Colonic mucosa (tissue), 4 donors: ENCODE data around the gene ODF2. TPM values are rescaled to one million over a fixed set of nuclear protein-coding genes. Genes with fewer than 3 reads are reported as not detected.

Experiments used
- DNase-seq: peaks from one replicate; pipeline ENCODE4 v3.0.0-alpha.2; 2020
- H3K27ac ChIP-seq: fragments of 200-600 bp; one replicate; pipeline ENCODE4 v1.8.0; 2021
- H3K27me3 ChIP-seq: fragments of 200-600 bp; one replicate; pipeline ENCODE4 v1.8.0; 2021
- H3K36me3 ChIP-seq: fragments of 200-600 bp; one replicate; pipeline ENCODE4 v1.8.0; 2021
- H3K4me1 ChIP-seq: fragments of 200-600 bp; one replicate; pipeline ENCODE4 v1.8.0; 2021; ENCODE audit warnings: mild to moderate bottlenecking
- H3K4me3 ChIP-seq: fragments of 200-600 bp; one replicate; pipeline ENCODE4 v1.8.0; 2021
- H3K9ac ChIP-seq, 2 donors: one replicate each; pipeline ENCODE4 v1.7.0; 2013; ENCODE audit warnings: control low read depth in 2 of 2, low read depth in 2 of 2, low read length in 2 of 2
- H3K9me3 ChIP-seq: fragments of 200-600 bp; one replicate; pipeline ENCODE4 v1.8.0; 2021
- intact Hi-C: fragments of 100-400 bp; cut with DNase I; formaldehyde crosslinking; loops from one replicate; pipeline ENCODE4 v1.14.1; 2022
- total RNA-seq, 2 donors: library from RNA; stranded (reverse); fragmentation: NEBNext Ultra II Directional in 1 of 2; extraction: Animal tissue kit (Norgen Biotek cat#: 25700) in 1 of 2; gene quantifications; one replicate each; pipeline ENCODE4 v1.2.1, GENCODE V29; 2021
- TF ChIP-seq, protein P1 (sequence below): fragments of 200-600 bp; IDR thresholded peaks from one replicate; pipeline ENCODE4 v1.8.0; 2022; ENCODE audit warnings: antibody characterized with exemption, mild to moderate bottlenecking
- donor health status: healthy.
- donor health status: DM: no; HTN: no; CAD: no.
- donor health status: DM: no; HTN: no; CAD: no.

The ODF2 gene
- total RNA-seq, 2 donors from 2014 or later, result 14.9 to 36.2 TPM

DNA sequence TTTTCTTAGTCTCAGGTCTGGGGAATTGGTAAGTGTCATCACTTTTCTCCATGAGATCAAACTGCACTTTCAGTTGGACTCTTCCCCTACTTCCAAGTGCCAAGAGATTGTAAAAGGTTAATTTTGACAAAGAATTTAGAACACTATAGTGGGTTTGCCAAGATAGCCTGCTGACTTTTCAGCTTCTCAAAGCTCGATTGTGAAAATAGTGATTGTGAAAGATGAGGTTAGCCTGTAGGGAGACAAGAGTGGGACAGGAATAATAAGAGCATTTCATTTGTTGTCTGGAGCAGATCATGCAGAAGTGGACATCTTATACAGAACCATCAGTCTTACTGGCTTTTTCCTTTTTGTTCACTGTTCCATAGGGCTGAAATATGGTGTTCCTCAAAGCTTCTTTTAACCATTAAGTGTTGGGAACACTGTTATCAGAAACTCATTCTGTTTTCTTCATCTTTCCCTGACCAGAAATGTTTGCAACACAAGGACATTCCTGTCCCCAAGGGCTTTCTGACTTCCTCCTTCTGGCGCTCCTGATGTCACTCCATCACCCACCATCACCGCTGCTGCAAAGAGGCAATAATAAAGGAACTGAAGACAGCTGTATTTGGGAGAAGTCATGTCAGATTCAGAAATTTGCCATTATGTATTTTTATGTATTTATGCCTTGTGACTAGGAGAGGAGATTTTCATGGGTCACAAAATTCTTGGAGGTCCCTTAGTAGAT lies 85.0 kb downstream of the ODF2 start:
- no peak for DNase-seq
- Histone ChIP-seq H3K4me1 (no peaks in the 10 kb centered on the region), H3K4me3 (no peak overlapping the region), H3K36me3 (peaks cover 13% of the 10 kb centered on the region), H3K27ac (no peak overlapping the region), H3K9ac (no peak overlapping the region), H3K27me3 (no peaks in the 10 kb centered on the region), H3K9me3 (no peaks in the 10 kb centered on the region)
- TF ChIP-seq, protein P1, sequence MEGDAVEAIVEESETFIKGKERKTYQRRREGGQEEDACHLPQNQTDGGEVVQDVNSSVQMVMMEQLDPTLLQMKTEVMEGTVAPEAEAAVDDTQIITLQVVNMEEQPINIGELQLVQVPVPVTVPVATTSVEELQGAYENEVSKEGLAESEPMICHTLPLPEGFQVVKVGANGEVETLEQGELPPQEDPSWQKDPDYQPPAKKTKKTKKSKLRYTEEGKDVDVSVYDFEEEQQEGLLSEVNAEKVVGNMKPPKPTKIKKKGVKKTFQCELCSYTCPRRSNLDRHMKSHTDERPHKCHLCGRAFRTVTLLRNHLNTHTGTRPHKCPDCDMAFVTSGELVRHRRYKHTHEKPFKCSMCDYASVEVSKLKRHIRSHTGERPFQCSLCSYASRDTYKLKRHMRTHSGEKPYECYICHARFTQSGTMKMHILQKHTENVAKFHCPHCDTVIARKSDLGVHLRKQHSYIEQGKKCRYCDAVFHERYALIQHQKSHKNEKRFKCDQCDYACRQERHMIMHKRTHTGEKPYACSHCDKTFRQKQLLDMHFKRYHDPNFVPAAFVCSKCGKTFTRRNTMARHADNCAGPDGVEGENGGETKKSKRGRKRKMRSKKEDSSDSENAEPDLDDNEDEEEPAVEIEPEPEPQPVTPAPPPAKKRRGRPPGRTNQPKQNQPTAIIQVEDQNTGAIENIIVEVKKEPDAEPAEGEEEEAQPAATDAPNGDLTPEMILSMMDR, result no peak
- intact Hi-C loops, result no loop called here

DNA sequence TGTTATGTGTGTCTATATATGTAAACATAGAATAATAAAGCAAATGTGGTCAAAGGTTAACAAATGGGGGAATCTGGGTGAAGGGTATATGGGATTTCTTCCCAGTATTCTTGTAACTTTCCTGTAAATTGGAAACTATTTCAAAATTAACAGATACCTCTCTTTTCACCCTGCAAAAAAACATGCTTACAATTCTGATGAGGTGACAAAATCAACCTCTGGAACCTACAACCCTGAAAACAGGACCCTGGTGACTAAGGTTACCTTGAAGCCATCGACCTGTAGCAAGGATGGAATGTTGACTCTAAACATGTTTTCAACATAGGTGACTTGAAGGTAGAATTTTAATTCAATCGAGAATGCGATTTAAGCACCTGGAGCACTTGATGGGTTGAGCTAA lies 90.7 kb downstream of the ODF2 start:
- H3K27me3 ChIP-seq, result no peaks in the 10 kb centered on the region
- H3K4me1 ChIP-seq, result no peaks in the 10 kb centered on the region
- H3K36me3 ChIP-seq, result no peaks in the 10 kb centered on the region
- no peak for DNase-seq
- H3K27ac ChIP-seq, result no peak overlapping the region
- intact Hi-C loops, result no loop called here
- no peak overlapping the region for H3K4me3 ChIP-seq
- no peaks in the 10 kb centered on the region for H3K9me3 ChIP-seq
- no peak overlapping the region for H3K9ac ChIP-seq
- TF ChIP-seq, protein P1, result no peak

DNA sequence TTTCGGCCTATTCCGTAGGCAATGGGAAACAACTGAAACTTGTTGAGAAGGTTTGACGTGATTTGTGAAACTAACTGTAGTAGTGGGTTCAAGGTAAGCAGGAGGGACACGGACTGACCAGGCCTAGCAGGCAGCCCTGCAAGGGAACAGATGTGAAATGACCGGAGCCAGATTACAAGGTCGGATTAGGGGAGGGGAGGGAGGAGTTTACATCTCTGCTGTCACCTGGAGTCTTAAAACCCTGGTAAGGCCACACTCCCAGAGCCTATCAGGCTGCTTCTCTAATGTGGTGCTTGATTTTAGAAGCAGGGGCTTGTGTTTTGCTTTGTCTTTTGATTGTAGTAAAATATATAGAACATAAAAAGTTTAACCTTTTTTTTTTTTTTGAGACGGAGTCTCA lies 93.1 kb downstream of the ODF2 start:
- no peaks in the 10 kb centered on the region for H3K36me3 ChIP-seq
- DNase-seq, result no peak
- H3K4me3 ChIP-seq, result no peak overlapping the region
- H3K9ac ChIP-seq, result no peak overlapping the region
- H3K4me1 ChIP-seq, result no peaks in the 10 kb centered on the region
- TF ChIP-seq, protein P1, result no peak
- intact Hi-C loops, result no loop called here
- no peaks in the 10 kb centered on the region for H3K27me3 ChIP-seq
- no peaks in the 10 kb centered on the region for H3K9me3 ChIP-seq
- no peak overlapping the region for H3K27ac ChIP-seq

DNA sequence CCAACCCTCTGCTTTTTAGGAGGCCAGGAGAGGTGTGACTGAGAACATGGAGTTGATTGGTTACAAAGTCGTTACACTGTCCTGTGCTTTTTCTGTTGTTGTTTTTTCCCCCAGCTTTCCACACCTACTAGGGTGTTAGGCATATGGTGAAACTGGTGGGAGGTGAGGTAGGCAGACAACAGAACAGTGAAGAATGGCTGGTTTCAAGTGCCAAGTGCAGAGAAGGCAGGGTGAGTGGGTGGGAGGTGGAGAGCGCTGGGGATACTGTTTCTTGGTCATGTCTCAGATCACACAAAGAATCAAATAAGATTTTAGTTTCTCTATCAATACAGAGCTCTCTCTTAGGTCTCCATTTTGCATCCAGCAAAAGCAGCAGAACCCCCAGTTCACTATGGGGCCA lies 94.4 kb downstream of the ODF2 start:
- Histone ChIP-seq H3K4me1 (peaks cover 8% of the 10 kb centered on the region), H3K27me3 (no peaks in the 10 kb centered on the region), H3K36me3 (no peaks in the 10 kb centered on the region), H3K9ac (no peak overlapping the region), H3K4me3 (no peak overlapping the region), H3K27ac (peak overlapping the region; percentile 84), H3K9me3 (no peaks in the 10 kb centered on the region)
- TF ChIP-seq, protein P1, result no peak
- intact Hi-C loops, result no loop called here
- DNase-seq, result no peak

Other genes starting within 250 kb of the ODF2 start
- 10 to 100 TPM; 88.6 to 92.2 TPM for gene GOLGA2, start 180.0 kb upstream of the ODF2 start, total RNA-seq
- 10 to 100 TPM; 14.4 to 24.2 TPM for gene SWI5, start 179.7 kb upstream of the ODF2 start, total RNA-seq
- 10 to 100 TPM; 24.5 to 40.0 TPM for gene TRUB2, start 133.6 kb upstream of the ODF2 start, total RNA-seq
- gene COQ4, start 133.2 kb upstream of the ODF2 start, total RNA-seq, result 10 to 100 TPM; 40.8 to 59.5 TPM
- 10 to 100 TPM; 26.8 to 68.3 TPM for gene SLC27A4, start 115.5 kb upstream of the ODF2 start, total RNA-seq
- 10 to 100 TPM; 55.2 to 77.3 TPM for gene URM1, start 84.6 kb upstream of the ODF2 start, total RNA-seq
- gene CERCAM, start 35.1 kb upstream of the ODF2 start, total RNA-seq, result 1 to 10 TPM; 4.9 to 9.3 TPM
- gene GLE1, start 48.7 kb downstream of the ODF2 start, total RNA-seq, result 10 to 100 TPM; 30.7 to 44.5 TPM
- 100 to 1,000 TPM; 263 to 282 TPM for gene SPTAN1, start 96.6 kb downstream of the ODF2 start, total RNA-seq
- gene DYNC2I2, start 200.8 kb downstream of the ODF2 start, total RNA-seq, result 100 to 1,000 TPM in 1 of 2 donors, 10 to 100 TPM in 1; 39.7 to 152 TPM
- 100 to 1,000 TPM; 222 to 348 TPM for gene SET, start 233.2 kb downstream of the ODF2 start, total RNA-seq
- 1 to 10 TPM; 2.8 to 7.5 TPM for gene PKN3, start 246.5 kb downstream of the ODF2 start, total RNA-seq